Gastroesophageal sphincter (tissue), 3 donors: ENCODE data around the gene PRKN.

Experiments
- CTCF ChIP-seq, 4 experiments: fragments of 200-600 bp in 2 of 4; fragments of 450-650 bp in 2 of 4; sonication (generic) in 1 of 4; IDR thresholded peaks; one replicate each; pipeline ENCODE4 v1.5.1; 2017 to 2019; ENCODE audit warnings: antibody characterized with exemption in 4 of 4, mild to moderate bottlenecking in 2 of 4, moderate library complexity in 2 of 4
- POLR2A ChIP-seq, 2 donors: fragments of 450-650 bp; IDR thresholded peaks; one replicate each; pipeline ENCODE4 v1.6.1; 2017; ENCODE audit warnings: antibody characterized with exemption in 2 of 2, mild to moderate bottlenecking in 2 of 2, moderate library complexity in 1 of 2
- POLR2AphosphoS5 ChIP-seq: sonication (generic); formaldehyde crosslinking; IDR thresholded peaks from one replicate; pipeline ENCODE4 v1.6.1; 2017; ENCODE audit warnings: antibody characterized with exemption

- TF ChIP-seq POLR2A (IDR thresholded peaks at IDR 0.05) (no peak), CTCF (IDR thresholded peaks at IDR 0.05) (no peak), POLR2AphosphoS5 (no peak)
Measured at GRCh38 chr6:162603231-162604015, 124.1 kb downstream of the PRKN start.
